Coronary artery (tissue), 2 donors: ENCODE data around the gene PHF14.

ENCODE experiments used
- DNase-seq: peaks from one replicate; pipeline ENCODE4 v3.0.0-alpha.2; 2017; ENCODE audit warnings: low spot score
- H3K27ac ChIP-seq, 2 donors: fragments of 200-600 bp; sonication (generic); one replicate each; pipeline ENCODE4 v1.5.1; 2016 to 2019
- H3K4me3 ChIP-seq: fragments of 200-600 bp; sonication (generic); 2 replicates; pipeline ENCODE4 v1.5.1; 2016; ENCODE audit warnings: mild to moderate bottlenecking, moderate library complexity
- TF ChIP-seq, protein P1 (sequence below): fragments of 200-600 bp; sonication (generic); IDR thresholded peaks from one replicate; pipeline ENCODE4 v1.5.1; 2019; ENCODE audit warnings: antibody characterized with exemption

The PHF14 gene

DNA sequence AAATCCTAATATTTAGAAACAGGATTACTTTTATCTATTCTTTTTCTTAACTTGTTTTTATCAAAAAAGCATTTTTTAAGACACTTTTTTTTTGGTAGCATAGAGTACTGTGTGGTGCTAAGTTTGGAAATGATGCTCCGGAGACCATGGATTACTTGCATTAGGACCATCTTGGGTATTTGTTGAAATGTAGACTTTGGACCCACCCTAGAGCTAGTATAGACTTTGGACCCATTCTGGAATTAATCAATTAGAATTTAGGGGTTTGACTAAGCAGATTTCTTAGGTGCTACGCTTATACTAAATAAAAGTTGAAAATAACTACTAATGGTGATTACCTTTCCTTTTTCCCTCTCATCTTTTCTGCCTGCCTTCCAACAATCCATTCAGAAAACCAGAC is 80.4 kb downstream of the PHF14 start:
- H3K27ac ChIP-seq: no peak overlapping the region
- DNase-seq: no peak
- TF ChIP-seq, protein P1, sequence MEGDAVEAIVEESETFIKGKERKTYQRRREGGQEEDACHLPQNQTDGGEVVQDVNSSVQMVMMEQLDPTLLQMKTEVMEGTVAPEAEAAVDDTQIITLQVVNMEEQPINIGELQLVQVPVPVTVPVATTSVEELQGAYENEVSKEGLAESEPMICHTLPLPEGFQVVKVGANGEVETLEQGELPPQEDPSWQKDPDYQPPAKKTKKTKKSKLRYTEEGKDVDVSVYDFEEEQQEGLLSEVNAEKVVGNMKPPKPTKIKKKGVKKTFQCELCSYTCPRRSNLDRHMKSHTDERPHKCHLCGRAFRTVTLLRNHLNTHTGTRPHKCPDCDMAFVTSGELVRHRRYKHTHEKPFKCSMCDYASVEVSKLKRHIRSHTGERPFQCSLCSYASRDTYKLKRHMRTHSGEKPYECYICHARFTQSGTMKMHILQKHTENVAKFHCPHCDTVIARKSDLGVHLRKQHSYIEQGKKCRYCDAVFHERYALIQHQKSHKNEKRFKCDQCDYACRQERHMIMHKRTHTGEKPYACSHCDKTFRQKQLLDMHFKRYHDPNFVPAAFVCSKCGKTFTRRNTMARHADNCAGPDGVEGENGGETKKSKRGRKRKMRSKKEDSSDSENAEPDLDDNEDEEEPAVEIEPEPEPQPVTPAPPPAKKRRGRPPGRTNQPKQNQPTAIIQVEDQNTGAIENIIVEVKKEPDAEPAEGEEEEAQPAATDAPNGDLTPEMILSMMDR: no peak
- H3K4me3 ChIP-seq: no peak overlapping the region

DNA sequence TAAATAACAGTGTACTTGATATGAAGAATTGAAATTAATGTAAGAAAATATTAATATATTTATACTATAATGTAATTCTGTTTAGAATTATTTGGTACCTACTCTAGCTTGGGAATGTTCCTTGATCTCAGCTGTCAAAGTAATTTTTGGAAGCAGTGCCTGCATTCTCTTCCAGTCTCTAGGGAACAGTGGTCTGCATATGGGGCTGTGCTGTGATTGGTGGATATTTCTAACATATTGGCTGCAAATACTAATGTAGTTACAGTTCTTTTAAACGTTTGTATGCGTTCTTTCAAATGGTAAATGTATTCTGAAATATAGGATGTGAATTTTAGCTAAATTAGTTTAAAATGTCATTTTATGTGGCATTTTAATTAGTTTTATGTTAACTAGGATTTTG is 87.2 kb downstream of the PHF14 start:
- TF ChIP-seq, protein P1: no peak
- Histone ChIP-seq H3K27ac (no peak overlapping the region), H3K4me3 (no peak overlapping the region)
- no peak for DNase-seq

DNA sequence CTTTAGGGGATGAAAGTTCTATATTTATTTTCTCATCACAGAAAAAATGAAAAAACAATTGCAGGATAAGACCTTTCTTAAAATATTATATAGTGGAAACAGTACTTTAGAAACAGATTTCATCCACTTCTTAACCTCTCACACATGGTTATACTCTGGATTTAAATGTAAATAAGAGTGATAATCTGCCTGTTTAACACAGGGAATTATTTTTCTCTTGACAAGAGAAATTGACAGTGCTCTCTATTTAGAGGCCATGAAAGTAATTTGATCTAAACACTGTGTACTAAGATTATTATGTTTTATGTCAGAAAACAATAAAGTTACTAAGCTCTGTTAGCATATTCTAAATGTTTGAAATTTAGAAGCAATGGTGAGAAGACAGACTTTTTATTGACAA is 88.4 kb downstream of the PHF14 start:
- DNase-seq: no peak
- Histone ChIP-seq H3K4me3 (no peak overlapping the region), H3K27ac (no peak overlapping the region)
- TF ChIP-seq, protein P1: no peak

GRCh38 chr7:11069591-11069990 is 95.9 kb downstream of the PHF14 start:
- TF ChIP-seq, protein P1: no peak
- no peak overlapping the region for H3K4me3 ChIP-seq

GRCh38 chr7:11077816-11078215 is 104.1 kb downstream of the PHF14 start:
- DNase-seq: no peak
- H3K27ac ChIP-seq: no peak overlapping the region
- H3K4me3 ChIP-seq: no peak overlapping the region
- TF ChIP-seq, protein P1: no peak

More at GRCh38 chr7:11069591-11069990, 95.9 kb downstream of the PHF14 start:
- no peak for DNase-seq
- H3K27ac ChIP-seq: no peak overlapping the region

GRCh38 chr7:11078247-11078834 is 104.7 kb downstream of the PHF14 start:
- no peak overlapping the region for H3K4me3 ChIP-seq
- DNase-seq: no peak
- no peak overlapping the region for H3K27ac ChIP-seq
- TF ChIP-seq, protein P1: no peak

- H3K4me3 ChIP-seq: no peak overlapping the region
- H3K27ac ChIP-seq: no peak overlapping the region
- DNase-seq: no peak
- TF ChIP-seq, protein P1: no peak
Measured at GRCh38 chr7:11079907-11080306, 106.2 kb downstream of the PHF14 start.
